Measurements from ENCODE around the gene LDLRAD4.
"Not testable (repeated sequence)": the region's sequence is repeated elsewhere in the genome, so short reads cannot be mapped to it uniquely, and the experiment has no call there.

LDLRAD4 gene

GRCh38 chr18:13313006-13313686 is 94.6 kb downstream of the LDLRAD4 start:
- no peak for DNase-seq

GRCh38 chr18:13315000-13315399 is 96.4 kb downstream of the LDLRAD4 start:
- DNase-seq = no peak

- DNase-seq = no peak
Observed at GRCh38 chr18:13316063-13316462, 97.5 kb downstream of the LDLRAD4 start.

GRCh38 chr18:13317801-13318200 is 99.2 kb downstream of the LDLRAD4 start:
- no peak for DNase-seq

GRCh38 chr18:13318731-13319501 is 100.4 kb downstream of the LDLRAD4 start:
- no peak for DNase-seq

GRCh38 chr18:13319629-13320028 is 101.1 kb downstream of the LDLRAD4 start:
- DNase-seq = no peak

- no peak for DNase-seq
Observed at GRCh38 chr18:13320096-13320495, 101.5 kb downstream of the LDLRAD4 start.

GRCh38 chr18:13320891-13321425 is 102.4 kb downstream of the LDLRAD4 start:
- no peak for DNase-seq

GRCh38 chr18:13321923-13322322 is 103.4 kb downstream of the LDLRAD4 start:
- no peak for DNase-seq

GRCh38 chr18:13323186-13323585 is 104.6 kb downstream of the LDLRAD4 start:
- no peak for DNase-seq

GRCh38 chr18:13324880-13325279 is 106.3 kb downstream of the LDLRAD4 start:
- DNase-seq = no peak

GRCh38 chr18:13328213-13328612 is 109.7 kb downstream of the LDLRAD4 start:
- no peak for DNase-seq

GRCh38 chr18:13330996-13331395 is 112.4 kb downstream of the LDLRAD4 start:
- DNase-seq = no peak

- DNase-seq = no peak
Observed at GRCh38 chr18:13331846-13332245, 113.3 kb downstream of the LDLRAD4 start.

GRCh38 chr18:13332874-13333273 is 114.3 kb downstream of the LDLRAD4 start:
- DNase-seq = no peak

- no peak for DNase-seq
Observed at GRCh38 chr18:13335903-13336302, 117.3 kb downstream of the LDLRAD4 start.

- DNase-seq = no peak
Observed at GRCh38 chr18:13336841-13337240, 118.3 kb downstream of the LDLRAD4 start.

GRCh38 chr18:13337369-13337768 is 118.8 kb downstream of the LDLRAD4 start:
- no peak for DNase-seq

- no peak for DNase-seq
Observed at GRCh38 chr18:13338318-13338717, 119.8 kb downstream of the LDLRAD4 start.

- no peak for DNase-seq
Observed at GRCh38 chr18:13339653-13340052, 121.1 kb downstream of the LDLRAD4 start.

- not testable (repeated sequence) for DNase-seq
Observed at GRCh38 chr18:13346449-13346848, 127.9 kb downstream of the LDLRAD4 start.

GRCh38 chr18:13353084-13353823 is 134.7 kb downstream of the LDLRAD4 start:
- DNase-seq = no peak

- no peak for DNase-seq
Observed at GRCh38 chr18:13354402-13354801, 135.8 kb downstream of the LDLRAD4 start.

- DNase-seq = no peak
Observed at GRCh38 chr18:13356032-13356431, 137.5 kb downstream of the LDLRAD4 start.

All from DMS79 (cell line).